ENCODE results near the gene ALOX12B. TPM values are rescaled to one million over a fixed set of nuclear protein-coding genes. Genes with fewer than 3 reads are reported as not detected.

Gene ALOX12B
- total RNA-seq, 4 donors from 2014 or later, result not detected

DNA sequence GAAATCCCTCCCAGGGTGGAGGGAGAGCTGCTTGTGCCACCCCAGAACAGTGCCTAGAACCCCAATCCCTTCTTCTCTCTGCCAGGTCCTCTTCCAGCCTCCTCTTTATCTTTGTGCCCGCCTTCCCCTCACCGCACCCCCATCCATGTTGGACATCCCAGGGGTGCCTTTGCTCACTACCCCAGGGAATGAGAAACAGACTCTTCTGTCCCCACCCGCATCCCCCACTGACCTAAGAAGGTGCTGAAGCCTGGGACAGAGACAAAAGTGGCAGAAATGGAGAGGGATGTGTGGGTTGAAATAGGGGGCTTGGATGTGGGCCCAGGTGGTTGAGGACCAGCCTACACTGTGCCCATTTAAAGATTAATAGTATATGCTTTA, 31.7 kb downstream of the ALOX12B start:
- no peak for DNase-seq
- WGBS, 2 donors, result 73 to 83% methylated on average over 3 of the region's 3 CpGs
- Histone ChIP-seq H3K36me3 (no peaks in the 10 kb centered on the region), H3K9me3 (no peaks in the 10 kb centered on the region), H3K27ac (no peak overlapping the region), H3K4me1 (peaks cover 0 to 9% of the 10 kb centered on the region in 2 donors), H3K27me3 (peaks cover 4% of the 10 kb centered on the region), H3K4me3 (replicated peaks in 1 of 3) (no peak overlapping the region)
- intact Hi-C loops (cut with DNase I), result no loop called here
- TF ChIP-seq, protein P1, sequence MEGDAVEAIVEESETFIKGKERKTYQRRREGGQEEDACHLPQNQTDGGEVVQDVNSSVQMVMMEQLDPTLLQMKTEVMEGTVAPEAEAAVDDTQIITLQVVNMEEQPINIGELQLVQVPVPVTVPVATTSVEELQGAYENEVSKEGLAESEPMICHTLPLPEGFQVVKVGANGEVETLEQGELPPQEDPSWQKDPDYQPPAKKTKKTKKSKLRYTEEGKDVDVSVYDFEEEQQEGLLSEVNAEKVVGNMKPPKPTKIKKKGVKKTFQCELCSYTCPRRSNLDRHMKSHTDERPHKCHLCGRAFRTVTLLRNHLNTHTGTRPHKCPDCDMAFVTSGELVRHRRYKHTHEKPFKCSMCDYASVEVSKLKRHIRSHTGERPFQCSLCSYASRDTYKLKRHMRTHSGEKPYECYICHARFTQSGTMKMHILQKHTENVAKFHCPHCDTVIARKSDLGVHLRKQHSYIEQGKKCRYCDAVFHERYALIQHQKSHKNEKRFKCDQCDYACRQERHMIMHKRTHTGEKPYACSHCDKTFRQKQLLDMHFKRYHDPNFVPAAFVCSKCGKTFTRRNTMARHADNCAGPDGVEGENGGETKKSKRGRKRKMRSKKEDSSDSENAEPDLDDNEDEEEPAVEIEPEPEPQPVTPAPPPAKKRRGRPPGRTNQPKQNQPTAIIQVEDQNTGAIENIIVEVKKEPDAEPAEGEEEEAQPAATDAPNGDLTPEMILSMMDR (IDR thresholded peaks at IDR 0.05), result no peak
- TF ChIP-seq POLR2A (IDR thresholded peaks at IDR 0.05), result no peak

DNA sequence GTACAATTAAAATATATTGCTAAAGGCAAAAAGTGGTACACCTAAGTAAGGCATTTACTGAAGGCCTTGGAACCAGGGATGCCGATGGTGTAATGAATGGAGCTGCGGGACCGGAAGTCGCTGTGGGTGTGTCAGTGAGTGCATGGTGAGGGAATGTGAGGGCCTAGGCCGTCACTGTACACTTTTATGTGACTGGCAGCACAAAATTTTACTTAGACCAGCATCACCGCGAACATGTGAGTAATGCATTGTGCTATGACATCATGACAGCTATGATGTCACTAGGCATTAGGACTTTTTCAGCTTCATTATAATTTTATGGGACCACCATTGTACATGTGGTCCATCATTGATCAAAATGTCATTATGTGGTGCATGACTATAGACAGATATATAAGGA, 33.9 kb downstream of the ALOX12B start:
- H3K36me3 ChIP-seq, result no peaks in the 10 kb centered on the region
- no peaks in the 10 kb centered on the region for H3K9me3 ChIP-seq
- no peaks in the 10 kb centered on the region for H3K27me3 ChIP-seq
- no peak for TF ChIP-seq POLR2A (IDR thresholded peaks at IDR 0.05)
- TF ChIP-seq, protein P1 (IDR thresholded peaks at IDR 0.05), result no peak
- 92 to 96% methylated on average over 7 of the region's 7 CpGs for WGBS, 2 donors
- H3K27ac ChIP-seq, result no peak overlapping the region
- no peak overlapping the region for H3K4me3 ChIP-seq (replicated peaks in 1 of 3)
- intact Hi-C loops (cut with DNase I), result no loop called here
- H3K4me1 ChIP-seq, result peaks cover 0 to 9% of the 10 kb centered on the region in 2 donors
- DNase-seq, result no peak

DNA sequence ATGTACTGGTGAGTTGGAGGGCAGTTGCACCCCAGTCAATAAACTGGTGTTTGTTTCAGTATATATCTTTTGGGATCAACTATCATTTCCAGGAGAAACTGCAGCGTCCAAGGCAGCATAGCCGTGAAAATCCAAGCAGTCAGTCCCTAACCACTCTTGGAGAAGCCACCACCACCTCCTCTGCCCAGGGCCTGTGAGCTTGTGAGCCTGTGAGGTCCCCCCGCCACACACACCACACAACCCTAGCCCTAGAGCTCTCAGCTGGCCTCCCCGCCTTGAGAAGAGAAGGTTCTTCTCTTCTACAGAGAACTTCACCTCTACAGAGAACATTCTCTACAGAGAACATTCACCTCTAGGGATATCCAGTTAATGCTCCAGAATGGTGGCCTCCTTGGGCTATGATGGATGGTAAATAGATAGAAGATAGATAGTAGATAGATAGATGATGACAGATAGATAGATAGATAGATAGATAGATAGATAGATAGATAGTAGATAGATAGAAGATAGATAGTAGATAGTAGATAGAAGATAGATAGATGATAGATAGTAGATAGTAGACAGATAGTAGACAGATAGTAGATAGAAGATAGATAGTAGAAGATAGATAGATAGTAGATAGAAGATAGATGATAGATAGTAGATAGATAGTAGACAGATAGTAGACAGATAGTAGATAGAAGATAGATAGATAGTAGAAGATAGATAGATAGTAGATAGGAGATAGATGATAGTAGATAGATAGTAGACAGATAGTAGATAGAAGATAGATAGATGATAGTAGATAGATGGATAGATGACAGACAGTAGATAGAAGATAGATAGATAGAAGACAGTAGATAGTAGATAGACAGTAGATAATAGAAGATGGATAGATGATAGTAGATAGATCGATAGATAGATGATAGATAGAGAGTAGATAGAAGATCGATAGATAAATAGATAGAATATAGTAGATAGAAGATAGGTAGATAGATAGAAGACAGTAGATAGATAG, 35.0 kb downstream of the ALOX12B start:
- peaks cover 0 to 9% of the 10 kb centered on the region in 2 donors for H3K4me1 ChIP-seq
- intact Hi-C loops (cut with DNase I), result no loop called here
- no peak for TF ChIP-seq POLR2A (IDR thresholded peaks at IDR 0.05)
- TF ChIP-seq, protein P1 (IDR thresholded peaks at IDR 0.05), result no peak
- DNase-seq, result no peak
- H3K4me3 ChIP-seq (replicated peaks in 1 of 3), result no peak overlapping the region
- no peak overlapping the region for H3K27ac ChIP-seq
- WGBS, 2 donors, result 91 to 92% methylated on average over 6 of the region's 6 CpGs
- no peaks in the 10 kb centered on the region for H3K9me3 ChIP-seq
- H3K36me3 ChIP-seq, result no peaks in the 10 kb centered on the region
- H3K27me3 ChIP-seq, result no peaks in the 10 kb centered on the region

DNA sequence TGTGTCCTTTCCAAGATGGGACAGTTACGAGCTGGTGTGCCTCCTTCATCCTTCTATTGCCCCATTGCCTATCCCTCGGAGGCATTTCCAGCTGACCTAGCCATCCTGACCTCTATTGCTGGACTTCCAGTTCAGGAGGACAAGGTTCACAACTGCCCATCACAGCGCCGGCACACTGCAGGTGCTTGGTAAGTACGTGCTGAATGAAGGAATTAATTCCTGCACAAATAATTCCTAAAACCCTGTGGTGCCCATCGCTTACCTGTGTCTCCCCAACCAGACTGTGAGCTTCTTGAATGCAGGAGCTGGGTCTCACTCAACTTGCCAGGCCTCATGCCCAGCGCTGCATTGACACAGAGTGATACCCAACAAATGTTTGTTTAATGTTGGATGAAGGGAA, 35.7 kb downstream of the ALOX12B start:
- intact Hi-C loops (cut with DNase I), result no loop called here
- DNase-seq, result no peak
- 83 to 88% methylated on average over 7 of the region's 7 CpGs for WGBS, 2 donors
- H3K27ac ChIP-seq, result no peak overlapping the region
- no peaks in the 10 kb centered on the region for H3K27me3 ChIP-seq
- H3K4me1 ChIP-seq, result peaks cover 0 to 9% of the 10 kb centered on the region in 2 donors
- TF ChIP-seq POLR2A (IDR thresholded peaks at IDR 0.05), result no peak
- TF ChIP-seq, protein P1 (IDR thresholded peaks at IDR 0.05), result no peak
- H3K36me3 ChIP-seq, result no peaks in the 10 kb centered on the region
- H3K4me3 ChIP-seq (replicated peaks in 1 of 3), result no peak overlapping the region
- H3K9me3 ChIP-seq, result no peaks in the 10 kb centered on the region

DNA sequence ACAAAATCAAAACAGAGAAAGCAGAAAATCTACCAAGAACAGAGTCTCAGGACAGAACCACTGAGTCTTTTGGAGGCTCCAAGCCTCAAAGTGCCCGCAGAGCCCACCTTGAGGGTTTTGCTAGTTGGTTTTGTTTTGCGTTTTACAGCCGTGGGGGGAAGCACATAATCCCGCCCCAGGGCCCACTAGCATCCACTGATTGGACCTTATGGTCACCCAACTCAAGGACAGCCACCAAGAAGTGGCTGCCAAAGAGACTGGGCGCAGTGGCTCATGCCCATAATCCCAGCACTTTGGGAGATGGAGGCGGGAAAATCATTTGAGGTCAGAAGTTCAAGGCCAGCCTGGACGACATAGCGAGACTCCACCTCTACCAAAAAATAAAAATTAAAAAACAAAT, 38.8 kb downstream of the ALOX12B start:
- Histone ChIP-seq H3K27me3 (no peaks in the 10 kb centered on the region), H3K4me3 (replicated peaks in 1 of 3) (no peak overlapping the region), H3K4me1 (no peaks in the 10 kb centered on the region), H3K27ac (no peak overlapping the region), H3K9me3 (no peaks in the 10 kb centered on the region), H3K36me3 (no peaks in the 10 kb centered on the region)
- DNase-seq, result no peak
- TF ChIP-seq, protein P1 (IDR thresholded peaks at IDR 0.05), result no peak
- TF ChIP-seq POLR2A (IDR thresholded peaks at IDR 0.05), result no peak
- 89 to 90% methylated on average over 8 of the region's 8 CpGs for WGBS, 2 donors
- intact Hi-C loops (cut with DNase I), result no loop called here

All from thyroid gland (tissue), 4 donors.